Spleen (tissue), 7 donors: ENCODE results near the gene ZNF438.

Experiments
- CTCF ChIP-seq, 11 experiments: fragments of 200-600 bp in 7 of 11; fragments of 450-650 bp in 4 of 11; sonication (generic) in 4 of 11; IDR thresholded peaks in 8 of 11; conservative IDR thresholded peaks in 3 of 11; 1 replicate in 7 of 11; 2 replicates in 4 of 11; pipeline versions ENCODE4 v1.4.0 to v1.8.0; 2016 to 2021; ENCODE audit warnings: antibody characterized with exemption in 11 of 11, inconsistent platforms in 4 of 11, mild to moderate bottlenecking in 1 of 11
- POLR2A ChIP-seq, 3 donors: fragments of 450-650 bp; IDR thresholded peaks; one replicate each; pipeline ENCODE4 v1.5.1; 2017; ENCODE audit warnings: antibody characterized with exemption in 3 of 3, mild to moderate bottlenecking in 1 of 3
- donor health status: DM: no; HTN: no; CAD: no; lungs with moderate emphysema.
- donor health status: DM: no; HTN: no; CAD: no.
- donor health status: DM: no; HTN: no; CAD: no.

GRCh38 chr10:30846710-30847109 lies 185.0 kb downstream of the ZNF438 start:
- TF ChIP-seq CTCF (IDR thresholded peaks at IDR 0.05 in 8 of 11, conservative IDR thresholded peaks at IDR 0.05 in 3 of 11) (no peak), POLR2A (IDR thresholded peaks at IDR 0.05) (no peak)
